HG03457 (cell line): ENCODE measurements around the gene REV1.
"Not testable (repeated sequence)": the region's sequence is repeated elsewhere in the genome, so short reads cannot be mapped to it uniquely, and the experiment has no call there.

Source experiments
- ATAC-seq: cut with Tn5 transposase; IDR thresholded peaks from one replicate; pipeline ENCODE4 v1.9.1; 2021; ENCODE audit warnings: moderate number of reproducible peaks; ENCODE audit not compliant: unreplicated experiment

Gene REV1

GRCh38 chr2:99489761-99490622, at the start of gene REV1:
Gene REV1 (minus strand): TSS chr2:99490017. CDS start chr2:99464975, 25,042 bp downstream.
- ATAC-seq, result peak; percentile 74

- no peak for ATAC-seq
Measured at GRCh38 chr2:99537910-99538485, 48.2 kb upstream of the REV1 start.

GRCh38 chr2:99524056-99524455, 34.2 kb upstream of the REV1 start:
- ATAC-seq, result no peak

- ATAC-seq, result no peak
Measured at GRCh38 chr2:99522157-99522556, 32.3 kb upstream of the REV1 start.

- no peak for ATAC-seq
Measured at GRCh38 chr2:99520813-99521212, 31.0 kb upstream of the REV1 start.

- no peak for ATAC-seq
Measured at GRCh38 chr2:99520195-99520594, 30.4 kb upstream of the REV1 start.

GRCh38 chr2:99514357-99514756, 24.5 kb upstream of the REV1 start:
- no peak for ATAC-seq

GRCh38 chr2:99512181-99512591, 22.4 kb upstream of the REV1 start:
- no peak for ATAC-seq

- ATAC-seq, result no peak
Measured at GRCh38 chr2:99509387-99509786, 19.6 kb upstream of the REV1 start.

GRCh38 chr2:99507937-99508818, 18.4 kb upstream of the REV1 start:
- no peak for ATAC-seq

GRCh38 chr2:99504844-99505584, 15.2 kb upstream of the REV1 start:
- ATAC-seq, result no peak

GRCh38 chr2:99503662-99504416, 14.0 kb upstream of the REV1 start:
- ATAC-seq, result not testable (repeated sequence)

- no peak for ATAC-seq
Measured at GRCh38 chr2:99496021-99496420, 6.2 kb upstream of the REV1 start.

GRCh38 chr2:99495115-99495860, 5.5 kb upstream of the REV1 start:
- no peak for ATAC-seq

GRCh38 chr2:99492721-99493120, 2.9 kb upstream of the REV1 start:
- ATAC-seq, result no peak

- ATAC-seq, result no peak
Measured at GRCh38 chr2:99490623-99491461, 1.0 kb upstream of the REV1 start.

- peak; percentile 19 for ATAC-seq
Measured at GRCh38 chr2:99489063-99489760, 605 bp downstream of the REV1 start.

- ATAC-seq, result no peak
Measured at GRCh38 chr2:99488539-99489062, 1.2 kb downstream of the REV1 start.
